ENCODE results near the gene SMAD6. TPM values are rescaled to one million over a fixed set of nuclear protein-coding genes. Genes with fewer than 3 reads are reported as not detected.

SMAD6 gene
- total and polyA plus RNA-seq, 9 of the 15 experiments (the other 6 are each of a cell fraction or from before 2014, with no cell fraction given): 0.10 to 15.5 (median 3.7) TPM

- TF ChIP-seq ZFP36 (IDR thresholded peaks at IDR 0.05; ENCODE audit: low read depth, low read length, partially characterized antibody) (peak; percentile 29), GATA2 (CRISPR knock-in tag; IDR thresholded peaks at IDR 0.05) (peak; percentile 99), KAT2B (IDR thresholded peaks at IDR 0.05; ENCODE audit: low read depth, low read length) (no peak), KDM2B (CRISPR knock-in tag; IDR thresholded peaks at IDR 0.05) (no peak), DPF2 (IDR thresholded peaks at IDR 0.05) (peak; percentile 97), HBP1 (CRISPR knock-in tag; IDR thresholded peaks at IDR 0.05) (no peak), UBTF (IDR thresholded peaks at IDR 0.05; ENCODE audit: borderline replicate concordance in 1 of 2, low read depth in 2 of 2, low read length in 2 of 2) (peak; percentile 95 to 97), PCBP1 (IDR thresholded peaks at IDR 0.05; ENCODE audit: low read depth, low read length, poor library complexity, severe bottlenecking) (no peak), FOSL1 (tag; conservative IDR thresholded peaks at IDR 0.05) (peak; percentile 53; the same call in 1 of the 2 replicates), RUNX1 (IDR thresholded peaks at IDR 0.05; ENCODE audit: low read depth) (peak; percentile 77; the same call in 1 of the 2 replicates), RBBP5 (IDR thresholded peaks at IDR 0.05; ENCODE audit: borderline replicate concordance, insufficient read depth, low read length, poor library complexity, severe bottlenecking) (peak; percentile 52), ATF3 (IDR thresholded peaks at IDR 0.05) (no peak), ATF3 (CRISPR knock-in tag; conservative IDR thresholded peaks at IDR 0.05) (no peak), E2F4 (CRISPR knock-in tag; IDR thresholded peaks at IDR 0.05; ENCODE audit: low read depth) (no peak), NR4A1 (CRISPR knock-in tag; IDR thresholded peaks at IDR 0.05) (no peak), NR4A1 (tag; IDR thresholded peaks at IDR 0.05) (peak; percentile 82), ZNF444 (CRISPR knock-in tag; IDR thresholded peaks at IDR 0.05) (no peak), ZNF592 (IDR thresholded peaks at IDR 0.05) (peak; percentile 89)
Observed at GRCh38 chr15:66679657-66680108, 22.4 kb upstream of the SMAD6 start (continued).

All from K562 (cell line).